ENCODE measurements around the gene RAB3A.

DNA sequence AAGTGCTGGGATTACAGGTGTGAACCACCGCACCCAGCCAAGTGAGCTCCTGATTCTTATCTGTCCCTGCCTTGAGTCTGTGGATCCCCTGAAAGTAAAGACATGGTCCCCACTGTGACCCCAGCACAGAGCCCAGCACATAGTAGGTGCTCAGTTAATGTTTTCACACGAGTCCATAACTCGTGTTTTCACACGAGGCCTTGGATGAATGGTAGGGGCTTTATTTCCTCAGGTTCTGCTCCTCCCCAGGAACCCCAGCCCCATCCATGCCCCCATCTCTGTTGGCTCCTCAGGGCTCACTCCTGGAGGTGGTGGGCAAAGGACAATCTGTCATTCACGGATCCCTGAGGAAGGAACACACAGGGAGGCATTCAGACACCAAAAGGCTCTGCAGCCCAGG is 46.0 kb upstream of the RAB3A start:
- TF ChIP-seq, protein P1, sequence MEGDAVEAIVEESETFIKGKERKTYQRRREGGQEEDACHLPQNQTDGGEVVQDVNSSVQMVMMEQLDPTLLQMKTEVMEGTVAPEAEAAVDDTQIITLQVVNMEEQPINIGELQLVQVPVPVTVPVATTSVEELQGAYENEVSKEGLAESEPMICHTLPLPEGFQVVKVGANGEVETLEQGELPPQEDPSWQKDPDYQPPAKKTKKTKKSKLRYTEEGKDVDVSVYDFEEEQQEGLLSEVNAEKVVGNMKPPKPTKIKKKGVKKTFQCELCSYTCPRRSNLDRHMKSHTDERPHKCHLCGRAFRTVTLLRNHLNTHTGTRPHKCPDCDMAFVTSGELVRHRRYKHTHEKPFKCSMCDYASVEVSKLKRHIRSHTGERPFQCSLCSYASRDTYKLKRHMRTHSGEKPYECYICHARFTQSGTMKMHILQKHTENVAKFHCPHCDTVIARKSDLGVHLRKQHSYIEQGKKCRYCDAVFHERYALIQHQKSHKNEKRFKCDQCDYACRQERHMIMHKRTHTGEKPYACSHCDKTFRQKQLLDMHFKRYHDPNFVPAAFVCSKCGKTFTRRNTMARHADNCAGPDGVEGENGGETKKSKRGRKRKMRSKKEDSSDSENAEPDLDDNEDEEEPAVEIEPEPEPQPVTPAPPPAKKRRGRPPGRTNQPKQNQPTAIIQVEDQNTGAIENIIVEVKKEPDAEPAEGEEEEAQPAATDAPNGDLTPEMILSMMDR (conservative IDR thresholded peaks at IDR 0.05 in 1 of 2, IDR thresholded peaks at IDR 0.05 in 1 of 2; ENCODE audit: extremely low read depth in 1 of 2, insufficient read depth in 1 of 2, low read depth in 1 of 2, low read length in 2 of 2), result no peak
- TF ChIP-seq EZH2 (IDR thresholded peaks at IDR 0.05; ENCODE audit: borderline replicate concordance, low read length), result no peak
